OCI-LY7 (cell line): ENCODE data around the gene HOXB3. TPM values are rescaled to one million over a fixed set of nuclear protein-coding genes. Genes with fewer than 3 reads are reported as not detected.

Experiments
- BruUV-seq: library from RNA; stranded (reverse); fragments of 400-500 nt; replicated peaks from 2 replicates; lab custom pipeline; 2021; lab: Mats Ljungman, UMichigan
- CTCF ChIA-PET: fragments of 300-600 bp; sonication (Branson Sonifier 250); formaldehyde crosslinking; loops from one replicate; lab custom pipeline; 2022; ENCODE audit warnings: antibody characterized with exemption; ENCODE audit not compliant: unreplicated experiment; lab: Charles Lee
- POLR2A ChIA-PET: fragments of 300-600 bp; sonication (Branson Sonifier 250); formaldehyde crosslinking; loops from one replicate; lab custom pipeline; 2022; ENCODE audit warnings: antibody characterized with exemption; lab: Charles Lee
- DNase-seq: peaks from one replicate; pipeline ENCODE4 v3.0.0-alpha.2; 2015; ENCODE audit warnings: low spot score
- H2AFZ ChIP-seq: fragments of 200-600 bp; sonication (generic), shearing (Covaris generic); 2 replicates; pipeline ENCODE4 v1.6.1; 2014; ENCODE audit warnings: mild to moderate bottlenecking, antibody characterized with exemption, low read length, moderate library complexity
- H3K27ac ChIP-seq: fragments of 200-600 bp; sonication (generic); 2 replicates; pipeline ENCODE4 v1.5.1; 2014; ENCODE audit warnings: mixed run types, low read depth, mild to moderate bottlenecking, moderate library complexity, low read length, inconsistent platforms; ENCODE audit not compliant: poor library complexity, severe bottlenecking
- H3K36me3 ChIP-seq: fragments of 200-600 bp; sonication (generic); 2 replicates; pipeline ENCODE4 v1.6.1; 2014; ENCODE audit warnings: mild to moderate bottlenecking, antibody characterized with exemption, low read length, moderate library complexity, mixed read lengths; ENCODE audit not compliant: insufficient read depth
- H3K4me1 ChIP-seq: fragments of 200-600 bp; sonication (generic); 2 replicates; pipeline ENCODE4 v1.5.1; 2014; ENCODE audit warnings: mild to moderate bottlenecking, low read length; ENCODE audit not compliant: insufficient read depth, poor library complexity, severe bottlenecking
- H3K4me2 ChIP-seq: fragments of 200-600 bp; sonication (generic); 2 replicates; pipeline ENCODE4 v1.6.1; 2014; ENCODE audit warnings: mild to moderate bottlenecking, low read length
- H3K4me3 ChIP-seq: fragments of 200-600 bp; sonication (generic); 2 replicates; pipeline ENCODE4 v1.5.1; 2014; ENCODE audit warnings: mild to moderate bottlenecking, low read depth, low read length; ENCODE audit not compliant: poor library complexity, severe bottlenecking
- H3K79me2 ChIP-seq: fragments of 200-600 bp; sonication (generic); 2 replicates; pipeline ENCODE4 v1.6.1; 2016; ENCODE audit warnings: low read depth, mild to moderate bottlenecking, low read length, moderate library complexity, mixed read lengths; ENCODE audit not compliant: insufficient read depth
- H3K9me2 ChIP-seq: fragments of 200-600 bp; sonication (generic); 2 replicates; pipeline ENCODE4 v1.6.1; 2016; ENCODE audit warnings: mild to moderate bottlenecking, low read length, mixed read lengths; ENCODE audit not compliant: insufficient read depth
- H3K9me3 ChIP-seq: fragments of 200-600 bp; sonication (generic); 2 replicates; pipeline ENCODE4 v1.6.1; 2014; ENCODE audit warnings: mild to moderate bottlenecking, mixed run types, low read length, mixed read lengths
- H4K20me1 ChIP-seq: fragments of 200-600 bp; sonication (generic); 2 replicates; pipeline ENCODE4 v1.6.1; 2014; ENCODE audit warnings: mild to moderate bottlenecking, antibody characterized with exemption, low read length, moderate library complexity, mixed read lengths; ENCODE audit not compliant: insufficient read depth
- CTCF ChIP-seq: fragments of 200-600 bp; sonication (generic); conservative IDR thresholded peaks from 2 replicates; pipeline ENCODE4 v1.5.1; 2014; ENCODE audit warnings: mild to moderate bottlenecking, antibody characterized with exemption, low read length, moderate library complexity, mixed read lengths
- EZH2phosphoT487 ChIP-seq: fragments of 200-600 bp; sonication (generic); IDR thresholded peaks from 2 replicates; pipeline ENCODE4 v1.6.1; 2018; ENCODE audit warnings: low read depth, borderline replicate concordance, mild to moderate bottlenecking, mixed run types, antibody characterized with exemption, low read length, moderate library complexity, mixed read lengths
- intact Hi-C: fragments of 100-400 bp; cut with micrococcal nuclease; formaldehyde crosslinking; loops from one replicate; pipeline ENCODE4 v1.10.0; 2022; ENCODE audit not compliant: unreplicated experiment
- total RNA-seq, 2 experiments: library from RNA; depleted of rRNA in 1 of 2; stranded (reverse); fragments of >200 nt in 1 of 2; shearing (Covaris generic) in 1 of 2; gene quantifications; 2 replicates each; pipeline ENCODE4 v1.2.3, GENCODE V29; 2014 to 2022

Gene HOXB3
- total RNA-seq, 2 experiments from 2014 or later = 7.7 to 13.0 TPM

- H3K79me2 ChIP-seq = no peaks in the 10 kb centered on the region
- DNase-seq = peak; percentile 76
- H2AFZ ChIP-seq = no peak overlapping the region
- no peak overlapping the region for H3K4me2 ChIP-seq
- H3K4me1 ChIP-seq = no peaks in the 10 kb centered on the region
- no peaks in the 10 kb centered on the region for H4K20me1 ChIP-seq
- H3K9me3 ChIP-seq = no peaks in the 10 kb centered on the region
- H3K36me3 ChIP-seq = no peaks in the 10 kb centered on the region
- H3K27ac ChIP-seq = no peak overlapping the region
- no peak for TF ChIP-seq EZH2phosphoT487
- peak; percentile 99 for TF ChIP-seq CTCF
- H3K4me3 ChIP-seq = no peak overlapping the region
- BruUV-seq = no TSS peak
- CTCF ChIA-PET = no interaction called here
- no peaks in the 10 kb centered on the region for H3K9me2 ChIP-seq
- intact Hi-C loops = loop anchor here (1.0 to 5.0 kb wide), 2 partner anchors 311 to 591 kb away; no protein-coding TSS in a partner anchor
- POLR2A ChIA-PET = no interaction called here
Measured at GRCh38 chr17:48618256-48618896, 28.3 kb upstream of the HOXB3 start.

GRCh38 chr17:48617471-48618255, 27.6 kb upstream of the HOXB3 start:
- intact Hi-C loops = loop anchor here (1.0 to 5.0 kb wide), 2 partner anchors 310 to 590 kb away; no protein-coding TSS in a partner anchor
- no peak overlapping the region for H3K27ac ChIP-seq
- no TSS peak for BruUV-seq
- H3K4me3 ChIP-seq = no peak overlapping the region
- POLR2A ChIA-PET = no interaction called here
- TF ChIP-seq CTCF (no peak), EZH2phosphoT487 (no peak)
- CTCF ChIA-PET = no interaction called here
- H3K79me2 ChIP-seq = no peaks in the 10 kb centered on the region
- no peaks in the 10 kb centered on the region for H4K20me1 ChIP-seq
- no peaks in the 10 kb centered on the region for H3K36me3 ChIP-seq
- H3K9me2 ChIP-seq = no peaks in the 10 kb centered on the region
- H3K9me3 ChIP-seq = no peaks in the 10 kb centered on the region
- DNase-seq = no peak
- H3K4me2 ChIP-seq = no peak overlapping the region
- H3K4me1 ChIP-seq = peaks cover 1% of the 10 kb centered on the region
- no peak overlapping the region for H2AFZ ChIP-seq
